ENCODE data around the gene LGALS7B.

Gene LGALS7B

GRCh38 chr19:38834590-38834989, 45.6 kb downstream of the LGALS7B start:
- Histone ChIP-seq H3K27ac (no peak overlapping the region), H3K36me3 (replicated peaks) (peaks cover 41% of the 10 kb centered on the region), H3K4me3 (ENCODE audit: low read depth, low read length) (no peak overlapping the region), H3K27me3 (replicated peaks) (no peaks in the 10 kb centered on the region)
- no peak for DNase-seq
- TF ChIP-seq, protein P1, sequence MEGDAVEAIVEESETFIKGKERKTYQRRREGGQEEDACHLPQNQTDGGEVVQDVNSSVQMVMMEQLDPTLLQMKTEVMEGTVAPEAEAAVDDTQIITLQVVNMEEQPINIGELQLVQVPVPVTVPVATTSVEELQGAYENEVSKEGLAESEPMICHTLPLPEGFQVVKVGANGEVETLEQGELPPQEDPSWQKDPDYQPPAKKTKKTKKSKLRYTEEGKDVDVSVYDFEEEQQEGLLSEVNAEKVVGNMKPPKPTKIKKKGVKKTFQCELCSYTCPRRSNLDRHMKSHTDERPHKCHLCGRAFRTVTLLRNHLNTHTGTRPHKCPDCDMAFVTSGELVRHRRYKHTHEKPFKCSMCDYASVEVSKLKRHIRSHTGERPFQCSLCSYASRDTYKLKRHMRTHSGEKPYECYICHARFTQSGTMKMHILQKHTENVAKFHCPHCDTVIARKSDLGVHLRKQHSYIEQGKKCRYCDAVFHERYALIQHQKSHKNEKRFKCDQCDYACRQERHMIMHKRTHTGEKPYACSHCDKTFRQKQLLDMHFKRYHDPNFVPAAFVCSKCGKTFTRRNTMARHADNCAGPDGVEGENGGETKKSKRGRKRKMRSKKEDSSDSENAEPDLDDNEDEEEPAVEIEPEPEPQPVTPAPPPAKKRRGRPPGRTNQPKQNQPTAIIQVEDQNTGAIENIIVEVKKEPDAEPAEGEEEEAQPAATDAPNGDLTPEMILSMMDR (IDR thresholded peaks at IDR 0.05; ENCODE audit: low read depth, low read length, missing control alignments), result no peak
- in situ Hi-C loops (cut with HindIII; ENCODE audit: low pct_ligation_motif_present, low sequenced_read_pairs), result no loop called here

- DNase-seq, result no peak
- no peaks in the 10 kb centered on the region for H3K27me3 ChIP-seq (replicated peaks)
- no peak overlapping the region for H3K4me3 ChIP-seq (ENCODE audit: low read depth, low read length)
- H3K27ac ChIP-seq, result no peak overlapping the region
- peaks cover 57% of the 10 kb centered on the region for H3K36me3 ChIP-seq (replicated peaks)
- TF ChIP-seq, protein P1 (IDR thresholded peaks at IDR 0.05; ENCODE audit: low read depth, low read length, missing control alignments), result no peak
- in situ Hi-C loops (cut with HindIII; ENCODE audit: low pct_ligation_motif_present, low sequenced_read_pairs), result no loop called here
These were observed 47.4 kb downstream of the LGALS7B start for GRCh38 chr19:38836159-38836982.

DNA sequence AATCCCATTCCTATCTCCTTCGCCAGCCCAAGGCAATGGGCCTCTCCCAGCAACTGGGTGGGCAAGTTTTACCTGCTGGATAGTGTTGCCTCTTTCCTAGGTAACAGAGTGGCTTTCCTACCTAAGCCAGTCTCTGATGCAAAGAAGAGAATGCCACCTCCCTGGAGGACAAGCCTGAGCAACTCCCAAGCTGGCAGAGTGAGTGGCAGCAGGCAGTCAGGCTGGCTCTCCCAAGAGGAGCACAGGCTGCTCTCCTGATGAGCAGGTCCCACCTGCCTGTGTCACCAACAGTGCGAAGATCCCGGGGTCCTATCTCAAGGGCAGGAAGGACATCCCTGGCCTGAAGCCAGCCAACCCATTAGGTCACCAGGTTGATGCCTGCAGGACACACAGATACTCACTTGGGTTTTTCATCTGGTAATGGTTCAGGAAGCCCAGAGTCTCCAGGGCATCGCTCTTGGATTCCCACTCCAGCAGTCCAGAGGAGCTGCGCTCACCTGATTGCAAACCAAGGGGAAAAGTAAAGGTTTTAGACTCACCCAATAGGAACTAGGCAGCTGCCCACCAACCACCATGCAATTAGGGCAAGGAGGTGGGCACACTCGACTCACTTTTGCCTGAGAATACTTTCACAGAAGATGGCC, 48.1 kb downstream of the LGALS7B start:
- Histone ChIP-seq H3K36me3 (replicated peaks) (peaks cover 64% of the 10 kb centered on the region), H3K4me3 (ENCODE audit: low read depth, low read length) (no peak overlapping the region), H3K27ac (no peak overlapping the region), H3K27me3 (replicated peaks) (no peaks in the 10 kb centered on the region)
- TF ChIP-seq, protein P1 (IDR thresholded peaks at IDR 0.05; ENCODE audit: low read depth, low read length, missing control alignments), result no peak
- no peak for DNase-seq
- in situ Hi-C loops (cut with HindIII; ENCODE audit: low pct_ligation_motif_present, low sequenced_read_pairs), result no loop called here

DNA sequence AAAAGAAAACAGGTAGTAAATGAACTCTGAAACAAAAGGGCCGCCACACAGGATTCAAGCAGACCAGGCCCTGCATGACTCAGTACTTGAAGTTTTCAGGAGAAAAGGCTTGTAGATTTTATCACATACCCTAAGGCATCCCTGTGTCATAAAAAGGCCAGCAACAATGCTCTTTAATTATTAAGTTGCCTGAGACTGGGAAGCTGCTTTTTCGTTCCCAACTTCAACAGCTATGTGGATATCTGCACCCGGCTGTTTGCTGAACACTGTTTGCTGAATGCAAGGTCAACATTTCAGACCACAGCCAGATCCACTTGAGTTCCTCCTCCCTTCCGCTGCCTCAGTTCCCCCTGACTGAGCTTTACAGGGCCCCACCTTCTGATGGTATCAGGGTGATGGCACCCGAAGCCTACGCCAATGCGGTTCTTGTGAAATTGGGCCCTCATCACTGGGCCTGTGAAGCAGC, 48.7 kb downstream of the LGALS7B start:
- in situ Hi-C loops (cut with HindIII; ENCODE audit: low pct_ligation_motif_present, low sequenced_read_pairs), result no loop called here
- TF ChIP-seq, protein P1 (IDR thresholded peaks at IDR 0.05; ENCODE audit: low read depth, low read length, missing control alignments), result no peak
- no peak overlapping the region for H3K27ac ChIP-seq
- H3K36me3 ChIP-seq (replicated peaks), result peaks cover 70% of the 10 kb centered on the region
- DNase-seq, result no peak
- H3K4me3 ChIP-seq (ENCODE audit: low read depth, low read length), result no peak overlapping the region
- no peaks in the 10 kb centered on the region for H3K27me3 ChIP-seq (replicated peaks)

GRCh38 chr19:38838208-38838985, 49.4 kb downstream of the LGALS7B start:
- DNase-seq, result no peak

More at GRCh38 chr19:38838208-38838985, 49.4 kb downstream of the LGALS7B start:
- Histone ChIP-seq H3K27me3 (replicated peaks) (no peaks in the 10 kb centered on the region), H3K36me3 (replicated peaks) (peaks cover 77% of the 10 kb centered on the region), H3K4me3 (ENCODE audit: low read depth, low read length) (no peak overlapping the region), H3K27ac (no peak overlapping the region)
- in situ Hi-C loops (cut with HindIII; ENCODE audit: low pct_ligation_motif_present, low sequenced_read_pairs), result no loop called here
- TF ChIP-seq, protein P1 (IDR thresholded peaks at IDR 0.05; ENCODE audit: low read depth, low read length, missing control alignments), result peak; percentile 9
